ENCODE results near the gene CADM1.

GRCh38 chr11:115190196-115190595 is 314.0 kb downstream of the CADM1 start:
- TF ChIP-seq EZH2 (IDR thresholded peaks at IDR 0.05; ENCODE audit: low read length, unreplicated experiment) (no peak), EZH2phosphoT487 (IDR thresholded peaks at IDR 0.05; ENCODE audit: borderline replicate concordance, low read length) (no peak)
- TF ChIP-seq, protein P1, sequence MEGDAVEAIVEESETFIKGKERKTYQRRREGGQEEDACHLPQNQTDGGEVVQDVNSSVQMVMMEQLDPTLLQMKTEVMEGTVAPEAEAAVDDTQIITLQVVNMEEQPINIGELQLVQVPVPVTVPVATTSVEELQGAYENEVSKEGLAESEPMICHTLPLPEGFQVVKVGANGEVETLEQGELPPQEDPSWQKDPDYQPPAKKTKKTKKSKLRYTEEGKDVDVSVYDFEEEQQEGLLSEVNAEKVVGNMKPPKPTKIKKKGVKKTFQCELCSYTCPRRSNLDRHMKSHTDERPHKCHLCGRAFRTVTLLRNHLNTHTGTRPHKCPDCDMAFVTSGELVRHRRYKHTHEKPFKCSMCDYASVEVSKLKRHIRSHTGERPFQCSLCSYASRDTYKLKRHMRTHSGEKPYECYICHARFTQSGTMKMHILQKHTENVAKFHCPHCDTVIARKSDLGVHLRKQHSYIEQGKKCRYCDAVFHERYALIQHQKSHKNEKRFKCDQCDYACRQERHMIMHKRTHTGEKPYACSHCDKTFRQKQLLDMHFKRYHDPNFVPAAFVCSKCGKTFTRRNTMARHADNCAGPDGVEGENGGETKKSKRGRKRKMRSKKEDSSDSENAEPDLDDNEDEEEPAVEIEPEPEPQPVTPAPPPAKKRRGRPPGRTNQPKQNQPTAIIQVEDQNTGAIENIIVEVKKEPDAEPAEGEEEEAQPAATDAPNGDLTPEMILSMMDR (conservative IDR thresholded peaks at IDR 0.05; ENCODE audit: low read depth, low read length) = no peak
